Measurements from ENCODE around the gene PLIN3. TPM values are rescaled to one million over a fixed set of nuclear protein-coding genes. Genes with fewer than 3 reads are reported as not detected.
A peak's percentile ranks its signal among the peaks of the same experiment; 100 is the strongest.

Gene PLIN3
- total and polyA plus RNA-seq, 9 of the 15 experiments (the other 6 are each of a cell fraction or from before 2014, with no cell fraction given): 7.5 to 75.6 (median 43.1) TPM

- TF ChIP-seq STAT5B (CRISPR knock-in tag; IDR thresholded peaks at IDR 0.05) (no peak), RBM17 (IDR thresholded peaks at IDR 0.05; ENCODE audit: borderline replicate concordance, low read depth, low read length) (no peak), HBP1 (CRISPR knock-in tag; IDR thresholded peaks at IDR 0.05) (no peak), CSDE1 (IDR thresholded peaks at IDR 0.05) (no peak), FOXK2 (conservative IDR thresholded peaks at IDR 0.05 in 1 of 2, IDR thresholded peaks at IDR 0.05 in 1 of 2; ENCODE audit: low read depth in 2 of 2) (peak in 1 of 2 experiments; percentile 78; a peak in 2 of 4 replicates), HDAC2 (IDR thresholded peaks at IDR 0.05) (0 out of 2 replicates have a peak, but pooled peaks have one; percentile 34), PTRF (tag; IDR thresholded peaks at IDR 0.05) (no peak), HOMEZ (CRISPR knock-in tag; IDR thresholded peaks at IDR 0.05) (no peak), PCBP2 (IDR thresholded peaks at IDR 0.05; ENCODE audit: low read depth, low read length, poor library complexity, severe bottlenecking) (no peak), ZNF644 (tag; IDR thresholded peaks at IDR 0.05; ENCODE audit: low read depth) (0 out of 2 replicates have a peak, but pooled peaks have one; percentile 36), ZC3H4 (CRISPR knock-in tag; IDR thresholded peaks at IDR 0.05; ENCODE audit: borderline replicate concordance) (no peak), ZFX (CRISPR knock-in tag; IDR thresholded peaks at IDR 0.05) (no peak), NONO (IDR thresholded peaks at IDR 0.05; ENCODE audit: low read depth in 2 of 2, low read length in 1 of 2) (no peak), HMG20A (CRISPR knock-in tag; conservative IDR thresholded peaks at IDR 0.05) (no peak), TRIM24 (IDR thresholded peaks at IDR 0.05) (no peak; a peak in 1 of 4 replicates), MAZ (CRISPR knock-in tag; conservative IDR thresholded peaks at IDR 0.05 in 1 of 2, IDR thresholded peaks at IDR 0.05 in 1 of 2) (peak in 1 of 2 experiments; percentile 25; a peak in 1 of 4 replicates), MITF (IDR thresholded peaks at IDR 0.05) (no peak), DPF2 (IDR thresholded peaks at IDR 0.05) (0 out of 2 replicates have a peak, but pooled peaks have one; percentile 27), NR2C1 (IDR thresholded peaks at IDR 0.05) (peak; percentile 72), NR2C1 (tag; IDR thresholded peaks at IDR 0.05) (peak; percentile 79), BCOR (IDR thresholded peaks at IDR 0.05) (peak; percentile 45), CHD2 (IDR thresholded peaks at IDR 0.05; ENCODE audit: low read depth, low read length) (peak; percentile 54; the same call in 1 of the 2 replicates), ZNF134 (CRISPR knock-in tag; conservative IDR thresholded peaks at IDR 0.05) (no peak), MAX (CRISPR knock-in tag; IDR thresholded peaks at IDR 0.05) (peak; percentile 96), ASH1L (IDR thresholded peaks at IDR 0.05; ENCODE audit: borderline replicate concordance, low read depth, partially characterized antibody) (peak; percentile 79), ARHGAP35 (IDR thresholded peaks at IDR 0.05; ENCODE audit: partially characterized antibody) (no peak)
These were observed 51.9 kb downstream of the PLIN3 start (continued) for GRCh38 chr19:4815426-4816201.

All from K562 (cell line).